ENCODE data around the gene MS4A8.

DNA sequence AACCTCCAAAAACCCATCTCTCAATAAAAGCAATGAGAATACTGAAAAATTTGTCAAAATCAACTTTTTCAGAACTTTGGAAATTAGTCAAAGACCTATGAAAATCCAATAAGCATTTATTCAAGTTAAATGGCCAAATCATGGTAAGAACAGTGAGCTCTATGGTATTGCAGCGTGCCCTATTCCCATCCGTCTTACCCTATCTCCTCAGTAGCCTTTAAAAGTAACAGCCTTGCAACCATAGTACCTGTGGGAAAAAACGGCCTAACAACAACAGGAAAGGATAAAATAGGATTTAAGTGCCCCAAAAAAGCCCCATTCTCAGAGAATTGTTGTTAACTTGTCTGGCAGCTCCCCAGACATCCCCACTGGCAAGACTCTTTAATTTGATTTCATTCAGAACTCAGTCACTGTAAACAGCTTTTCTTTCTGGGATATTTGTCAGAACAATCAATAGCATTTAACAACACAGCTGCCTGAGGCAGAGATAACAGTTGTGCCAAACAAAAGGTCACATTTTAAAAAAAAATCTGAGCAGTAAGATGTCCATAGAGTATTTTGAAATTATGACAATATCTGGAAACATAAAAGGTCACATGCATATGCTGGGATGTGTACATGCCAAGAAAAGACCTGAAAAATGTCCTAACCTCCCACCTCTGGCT lies 18.8 kb upstream of the MS4A8 start:
- TF ChIP-seq POLR2AphosphoS5 (IDR thresholded peaks at IDR 0.05; ENCODE audit: borderline replicate concordance, low read depth, low read length) (no peak), EZH2 (IDR thresholded peaks at IDR 0.05) (no peak)

Measured in SK-N-MC (cell line).